MCF 10A (cell line): ENCODE measurements around the gene COG4. TPM values are rescaled to one million over a fixed set of nuclear protein-coding genes. Genes with fewer than 3 reads are reported as not detected.
A peak's percentile ranks its signal among the peaks of the same experiment; 100 is the strongest.

ENCODE experiments used
- BruUV-seq: library from RNA; stranded (reverse); fragments of 400-500 nt; replicated peaks from 2 replicates; lab custom pipeline; 2021; lab: Mats Ljungman, UMichigan
- CTCF ChIA-PET: fragments of 300-600 bp; sonication (Branson Sonifier 250); formaldehyde crosslinking; extraction: SDS; loops from one replicate; lab custom pipeline; 2021; ENCODE audit warnings: antibody characterized with exemption, inconsistent platforms; lab: Yijun Ruan, JAX
- POLR2A ChIA-PET: fragments of 300-600, 350-650 bp; sonication (Branson Sonifier 250); formaldehyde crosslinking; extraction: SDS; loops from one replicate; lab custom pipeline; 2020; ENCODE audit warnings: antibody characterized with exemption, inconsistent platforms; lab: Yijun Ruan, JAX
- DNase-seq: peaks from one replicate; pipeline ENCODE4 v3.0.0-alpha.2; 2018; ENCODE audit not compliant: unreplicated experiment
- H3K27ac Mint-ChIP-seq: one replicate; pipeline ENCODE4 v1.8.0; 2022; ENCODE audit warnings: mild to moderate bottlenecking, low read depth, mixed read lengths; ENCODE audit not compliant: unreplicated experiment
- H3K27me3 Mint-ChIP-seq: one replicate; pipeline ENCODE4 v1.8.0; 2022; ENCODE audit warnings: mixed read lengths; ENCODE audit not compliant: insufficient read depth, unreplicated experiment
- H3K36me3 Mint-ChIP-seq: one replicate; pipeline ENCODE4 v1.8.0; 2022; ENCODE audit warnings: mild to moderate bottlenecking, moderate library complexity, mixed read lengths; ENCODE audit not compliant: insufficient read depth, unreplicated experiment
- H3K4me1 Mint-ChIP-seq: one replicate; pipeline ENCODE4 v1.8.0; 2022; ENCODE audit warnings: mixed read lengths; ENCODE audit not compliant: insufficient read depth, unreplicated experiment
- H3K4me3 Mint-ChIP-seq: one replicate; pipeline ENCODE4 v1.8.0; 2022; ENCODE audit warnings: mild to moderate bottlenecking, moderate library complexity, mixed read lengths; ENCODE audit not compliant: unreplicated experiment
- H3K9me3 Mint-ChIP-seq: one replicate; pipeline ENCODE4 v1.8.0; 2022; ENCODE audit warnings: mixed read lengths; ENCODE audit not compliant: unreplicated experiment
- intact Hi-C: fragments of 100-400 bp; cut with micrococcal nuclease; formaldehyde crosslinking; loops from 2 replicates; pipeline ENCODE4 v1.14.1; 2022
- total RNA-seq: library from RNA; stranded (reverse); gene quantifications from 2 replicates; pipeline ENCODE4 v1.2.3, GENCODE V29; 2022
- TF ChIP-seq, protein P1 (sequence below): fragments of 200-600 bp; IDR thresholded peaks from one replicate; pipeline ENCODE4 v1.8.0; 2022; ENCODE audit warnings: antibody characterized with exemption, mild to moderate bottlenecking; ENCODE audit not compliant: unreplicated experiment

COG4 gene
- total RNA-seq, 1 experiment from 2014 or later, result 62.2 TPM

DNA sequence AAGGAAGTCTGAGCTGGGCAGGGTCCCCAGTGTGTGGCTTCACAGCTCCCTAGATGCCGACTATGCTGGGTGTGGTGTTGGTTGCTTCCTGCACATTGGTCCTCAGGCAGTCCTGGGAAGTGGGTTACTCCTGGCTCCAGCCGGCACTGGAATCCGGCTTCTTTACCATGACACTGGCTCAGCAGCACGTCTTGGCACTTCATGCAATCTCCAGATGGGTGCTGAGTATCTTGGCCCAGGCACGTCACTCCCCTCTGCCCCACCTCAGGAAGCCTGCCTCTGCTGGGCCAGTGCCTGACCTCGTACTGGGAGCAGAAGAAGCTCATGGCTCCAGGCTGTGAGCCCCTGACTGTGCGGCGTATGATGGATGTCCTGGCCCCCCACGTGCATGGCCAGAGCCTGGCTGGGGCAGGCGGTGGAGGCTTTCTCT lies 44.4 kb downstream of the COG4 start:
- CTCF ChIA-PET, result interaction anchor here (0.5 kb wide), 1 partner anchor 27 kb away, joined by 3 read pairs; no protein-coding TSS in a partner anchor
- no peaks in the 10 kb centered on the region for H3K9me3 Mint-ChIP-seq
- peaks cover 23% of the 10 kb centered on the region for H3K36me3 Mint-ChIP-seq
- no peak overlapping the region for H3K27ac Mint-ChIP-seq
- peak; percentile 20 for DNase-seq
- peaks cover 8% of the 10 kb centered on the region for H3K4me1 Mint-ChIP-seq
- no TSS peak for BruUV-seq
- TF ChIP-seq, protein P1, sequence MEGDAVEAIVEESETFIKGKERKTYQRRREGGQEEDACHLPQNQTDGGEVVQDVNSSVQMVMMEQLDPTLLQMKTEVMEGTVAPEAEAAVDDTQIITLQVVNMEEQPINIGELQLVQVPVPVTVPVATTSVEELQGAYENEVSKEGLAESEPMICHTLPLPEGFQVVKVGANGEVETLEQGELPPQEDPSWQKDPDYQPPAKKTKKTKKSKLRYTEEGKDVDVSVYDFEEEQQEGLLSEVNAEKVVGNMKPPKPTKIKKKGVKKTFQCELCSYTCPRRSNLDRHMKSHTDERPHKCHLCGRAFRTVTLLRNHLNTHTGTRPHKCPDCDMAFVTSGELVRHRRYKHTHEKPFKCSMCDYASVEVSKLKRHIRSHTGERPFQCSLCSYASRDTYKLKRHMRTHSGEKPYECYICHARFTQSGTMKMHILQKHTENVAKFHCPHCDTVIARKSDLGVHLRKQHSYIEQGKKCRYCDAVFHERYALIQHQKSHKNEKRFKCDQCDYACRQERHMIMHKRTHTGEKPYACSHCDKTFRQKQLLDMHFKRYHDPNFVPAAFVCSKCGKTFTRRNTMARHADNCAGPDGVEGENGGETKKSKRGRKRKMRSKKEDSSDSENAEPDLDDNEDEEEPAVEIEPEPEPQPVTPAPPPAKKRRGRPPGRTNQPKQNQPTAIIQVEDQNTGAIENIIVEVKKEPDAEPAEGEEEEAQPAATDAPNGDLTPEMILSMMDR, result no peak
- intact Hi-C loops, result no loop called here
- H3K27me3 Mint-ChIP-seq, result no peaks in the 10 kb centered on the region
- H3K4me3 Mint-ChIP-seq, result no peak overlapping the region
- POLR2A ChIA-PET, result interaction anchor here (0.7 to 1.3 kb wide), 5 partner anchors 25 to 99 kb away, joined by 3 to 4 read pairs (median 3); partner anchors contain the start of gene FCSK

DNA sequence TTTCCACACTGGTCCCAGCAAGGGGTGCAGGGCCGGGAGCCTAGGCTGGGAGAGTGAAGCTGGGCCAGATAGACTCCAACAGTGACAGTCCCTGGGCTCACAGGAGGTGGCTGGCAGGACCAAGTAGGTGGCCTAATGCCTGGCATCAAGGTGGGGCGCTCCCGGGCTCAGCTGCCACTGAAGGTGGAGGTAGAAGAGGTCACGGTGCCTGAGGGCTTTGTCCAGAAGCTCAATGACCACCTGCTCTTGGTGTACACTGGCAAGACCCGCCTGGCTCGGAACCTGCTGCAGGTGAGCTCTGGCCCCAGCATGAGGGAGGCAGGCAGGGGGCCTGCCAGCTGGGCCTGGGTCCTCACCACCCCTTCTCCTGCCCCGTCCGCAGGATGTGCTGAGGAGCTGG lies 45.2 kb downstream of the COG4 start:
- POLR2A ChIA-PET, result interaction anchor here (0.7 to 2.5 kb wide), 4 partner anchors 19 to 98 kb away, joined by 3 to 16 read pairs (median 4); partner anchors contain the start of gene FCSK

DNA sequence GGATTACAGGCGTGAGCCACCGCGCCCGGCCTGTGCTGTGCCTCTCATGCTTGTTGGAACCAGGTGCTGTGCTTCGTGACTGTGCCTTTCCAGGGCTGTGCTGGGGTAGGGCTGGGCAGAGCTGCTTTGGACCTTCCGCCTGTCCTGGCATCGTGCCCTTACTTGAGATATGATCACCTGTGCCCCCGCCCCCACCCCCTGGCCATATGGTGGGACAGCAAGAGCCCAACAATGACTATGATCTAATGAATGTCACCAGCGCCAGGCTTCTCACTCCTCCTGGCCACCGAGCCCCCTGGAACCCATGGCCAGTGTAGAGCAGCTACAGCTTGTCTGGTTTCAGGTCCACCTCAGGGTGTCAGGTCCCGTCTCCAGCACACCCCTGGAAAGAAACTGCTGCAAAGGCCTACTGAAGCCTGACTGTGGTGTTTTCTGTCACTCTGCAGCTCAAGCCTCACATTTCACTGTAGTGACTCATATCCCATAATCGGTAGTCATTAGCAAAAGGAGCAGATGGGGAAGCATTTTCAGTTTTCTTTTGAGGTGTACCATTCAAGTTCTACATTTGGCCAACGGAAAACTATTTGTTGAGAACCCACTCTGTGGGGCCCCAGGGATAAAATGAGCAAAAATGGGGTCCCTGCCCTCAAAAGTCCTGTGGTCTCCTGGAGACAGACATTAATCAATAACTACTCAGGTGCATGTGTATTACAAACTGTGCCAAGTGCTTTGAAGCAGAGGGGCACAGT lies 46.9 kb downstream of the COG4 start:
- ChIA-PET CTCF (interaction anchor here (0.5 kb wide), 1 partner anchor 137 kb away, joined by 3 read pairs; no protein-coding TSS in a partner anchor), POLR2A (interaction anchor here (0.7 to 2.5 kb wide), 4 partner anchors 12 to 177 kb away, joined by 3 to 16 read pairs (median 4); partner anchors contain the start of genes DDX19A and DDX19B)
- no peak overlapping the region for H3K4me3 Mint-ChIP-seq
- H3K9me3 Mint-ChIP-seq, result no peaks in the 10 kb centered on the region
- intact Hi-C loops, result no loop called here
- H3K4me1 Mint-ChIP-seq, result peaks cover 9% of the 10 kb centered on the region
- no TSS peak for BruUV-seq
- TF ChIP-seq, protein P1, result no peak
- H3K27me3 Mint-ChIP-seq, result no peaks in the 10 kb centered on the region
- peak overlapping the region; percentile 46 for H3K27ac Mint-ChIP-seq
- DNase-seq, result peak; percentile 65
- H3K36me3 Mint-ChIP-seq, result peaks cover 16% of the 10 kb centered on the region

More for the DNA sequence above, 45.2 kb downstream of the COG4 start:
- Mint-ChIP-seq H3K36me3 (peaks cover 22% of the 10 kb centered on the region), H3K9me3 (no peaks in the 10 kb centered on the region), H3K27me3 (no peaks in the 10 kb centered on the region), H3K4me3 (no peak overlapping the region), H3K4me1 (peaks cover 8% of the 10 kb centered on the region), H3K27ac (no peak overlapping the region)
- no TSS peak for BruUV-seq
- CTCF ChIA-PET, result no interaction called here
- intact Hi-C loops, result no loop called here
- TF ChIP-seq, protein P1, result no peak
- no peak for DNase-seq
